Measurements from ENCODE around the gene TFDP2. TPM values are rescaled to one million over a fixed set of nuclear protein-coding genes. Genes with fewer than 3 reads are reported as not detected.

Gene TFDP2
- total and polyA plus RNA-seq, 9 of the 15 experiments (the other 6 are each of a cell fraction or from before 2014, with no cell fraction given): 95.6 to 179 (median 126) TPM

GRCh38 chr3:142057331-142057725 is 92.0 kb downstream of the TFDP2 start:
- ATAC-seq (no peak), FAIRE-seq (no peak), DNase-seq (ENCODE audit: extremely low read depth in 1 of 4, low spot score in 3 of 4) (no peak)
- H3K27me3 ChIP-seq (ENCODE audit: control insufficient read depth in 2 of 2, insufficient read depth in 2 of 2, low read length in 2 of 2): no peaks in the 10 kb centered on the region
- H3K4me1 ChIP-seq (replicated peaks in 1 of 2; ENCODE audit: control insufficient read depth in 2 of 2, insufficient read depth in 2 of 2, low read length in 2 of 2): peaks cover 0 to 5% of the 10 kb centered on the region in 2 experiments; a peak in 2 of 5 replicates
- H3K4me3 ChIP-seq: no peak overlapping the region
- H3K27ac ChIP-seq (ENCODE audit: extremely low read depth, low read depth, low read length): no peak overlapping the region
- WGBS (ENCODE audit: insufficient coverage, low coverage, missing lambda C conversion rate): 10% methylated on average over 2 of the region's 2 CpGs
- no peaks in the 10 kb centered on the region for H3K9me3 ChIP-seq (replicated peaks; ENCODE audit: control insufficient read depth, insufficient read depth, low read depth, low read length)
- intact Hi-C loops (cut with micrococcal nuclease): no loop called here
- TF ChIP-seq POLR2AphosphoS5 (IDR thresholded peaks at IDR 0.05; ENCODE audit: control insufficient read depth, insufficient read depth, low read depth, low read length): no peak
- TF ChIP-seq HDAC1 (IDR thresholded peaks at IDR 0.05): no peak
- TF ChIP-seq FUS (optimal IDR thresholded peaks at IDR 0.05; ENCODE audit: low read depth, low read length): no peak
- TF ChIP-seq RCOR1 (IDR thresholded peaks at IDR 0.05; ENCODE audit: borderline replicate concordance in 1 of 2, low read depth in 2 of 2, low read length in 2 of 2): no peak
- TF ChIP-seq PHB (CRISPR knock-in tag; IDR thresholded peaks at IDR 0.05): no peak
- TF ChIP-seq ZNF780A (CRISPR knock-in tag; IDR thresholded peaks at IDR 0.05): no peak
- no peak for TF ChIP-seq BRF1 (IDR thresholded peaks at IDR 0.05; ENCODE audit: borderline replicate concordance, extremely low read depth, insufficient read length)
- TF ChIP-seq MXI1 (IDR thresholded peaks at IDR 0.05; ENCODE audit: low read depth, low read length): no peak
- TF ChIP-seq GABPB2 (CRISPR knock-in tag; conservative IDR thresholded peaks at IDR 0.05): no peak
- no peak for TF ChIP-seq SREBF1 (IDR thresholded peaks at IDR 0.05; ENCODE audit: borderline replicate concordance, low read depth, low read length)
- no peak for TF ChIP-seq ZBTB33 (CRISPR knock-in tag; IDR thresholded peaks at IDR 0.05)
- no peak for TF ChIP-seq FOS (IDR thresholded peaks at IDR 0.05; ENCODE audit: extremely low read depth, insufficient read length)
- BruUV-seq (replicated peaks): no TSS peak
- H3K9ac ChIP-seq (ENCODE audit: insufficient read depth in 1 of 2, low read depth in 2 of 2, low read length in 2 of 2): no peak overlapping the region
- H3K36me3 ChIP-seq (ENCODE audit: control insufficient read depth, insufficient read depth, low read length): no peaks in the 10 kb centered on the region
- H3K9me1 ChIP-seq (ENCODE audit: control insufficient read depth, insufficient read depth, low read length): no peaks in the 10 kb centered on the region
- no peaks in the 10 kb centered on the region for H3K79me2 ChIP-seq (ENCODE audit: control insufficient read depth, insufficient read depth, low read length)
- peak overlapping the region; percentile 20; the same call in 1 of the 2 replicates for H2AFZ ChIP-seq (ENCODE audit: low read depth, low read length)
- no peak overlapping the region for H3K4me2 ChIP-seq (ENCODE audit: insufficient read depth, low read length)
- POLR2A ChIA-PET: interaction anchor here (0.9 to 1.4 kb wide), 3 partner anchors 11 to 29 kb away, joined by 3 to 5 read pairs (median 4); no protein-coding TSS in a partner anchor
- H4K20me1 ChIP-seq (replicated peaks; ENCODE audit: control insufficient read depth, insufficient read depth, low read length): no peaks in the 10 kb centered on the region
- CTCF ChIA-PET (ENCODE audit: low intra/inter-chr PET ratio): no interaction called here
- in situ Hi-C loops (cut with MboI): no loop called here

Data from K562 (cell line).